ENCODE data around the gene DOCK10. TPM values are rescaled to one million over a fixed set of nuclear protein-coding genes. Genes with fewer than 3 reads are reported as not detected.
A peak's percentile ranks its signal among the peaks of the same experiment; 100 is the strongest.

Gene DOCK10
- total and polyA plus RNA-seq, 10 of the 15 experiments (the other 5 are each of a cell fraction or from before 2014, with no cell fraction given): 16.9 to 120 (median 85.5) TPM

GRCh38 chr2:224895377-224895776, 146.9 kb downstream of the DOCK10 start:
- RAD21 ChIA-PET (ENCODE audit: unreplicated experiment): interaction anchor here (0.6 to 2.6 kb wide), 11 partner anchors 15 to 146 kb away, joined by 3 to 17 read pairs (median 5); no protein-coding TSS in a partner anchor
- Histone ChIP-seq H3K9ac (ENCODE audit: control insufficient read depth, insufficient read depth, low read length) (no peak overlapping the region), H3K4me3 (no peak overlapping the region), H3K9me3 (replicated peaks; ENCODE audit: control insufficient read depth, insufficient read depth, low read length) (no peaks in the 10 kb centered on the region), H3K27me3 (replicated peaks in 1 of 2; ENCODE audit: control insufficient read depth in 2 of 2, insufficient read depth in 2 of 2, low read length in 1 of 2) (no peaks in the 10 kb centered on the region), H3K27ac (ENCODE audit: control insufficient read depth, insufficient read depth) (peak overlapping the region; percentile 88), H3K79me2 (ENCODE audit: control insufficient read depth, insufficient read depth, low read length) (peaks cover 10% of the 10 kb centered on the region), H3K4me2 (ENCODE audit: control insufficient read depth, insufficient read depth) (peak overlapping the region; percentile 85), H4K20me1 (ENCODE audit: control insufficient read depth, insufficient read depth) (no peaks in the 10 kb centered on the region), H2AFZ (ENCODE audit: control insufficient read depth, low read depth, low read length) (no peak overlapping the region), H3K36me3 (ENCODE audit: control insufficient read depth in 2 of 2, insufficient read depth in 2 of 2, low read length in 1 of 2) (peaks cover 3 to 16% of the 10 kb centered on the region in 2 experiments; a peak in 2 of 4 replicates), H3K4me1 (ENCODE audit: control insufficient read depth, insufficient read depth, low read length) (peaks cover 40% of the 10 kb centered on the region)
- no TSS peak for BruUV-seq (replicated peaks)
- WGBS (ENCODE audit: insufficient coverage, insufficient replicate concordance, low lambda C conversion rate, missing lambda C conversion rate): 0% methylated on average over 1 of the region's 1 CpG
- POLR2A ChIA-PET: interaction anchor here (0.6 to 2.0 kb wide), 7 partner anchors 25 to 455 kb away, joined by 3 to 7 read pairs (median 4); no protein-coding TSS in a partner anchor
- ATAC-seq: peak; percentile 42
- intact Hi-C loops (cut with micrococcal nuclease; ENCODE audit: unreplicated experiment): loop anchor here (2.0 kb wide), 2 partner anchors 27 to 107 kb away; no protein-coding TSS in a partner anchor
- in situ Hi-C loops (cut with MboI): no loop called here
- no peak for FAIRE-seq
- CTCF ChIA-PET: interaction anchor here (0.6 to 3.3 kb wide), 9 partner anchors 9 to 98 kb away, joined by 3 to 11 read pairs (median 3); no protein-coding TSS in a partner anchor
- SMC1A ChIA-PET (ENCODE audit: uncharacterized antibody, unreplicated experiment): interaction anchor here (0.6 to 4.4 kb wide), 20 partner anchors 10 to 145 kb away, joined by 3 to 27 read pairs (median 5); no protein-coding TSS in a partner anchor
- no peak for DNase-seq (ENCODE audit: low read depth, low spot score)
- TF ChIP-seq RELA (IDR thresholded peaks at IDR 0.05; ENCODE audit: borderline replicate concordance, partially characterized antibody): peak; percentile 78
- TF ChIP-seq SIX5 (IDR thresholded peaks at IDR 0.05; ENCODE audit: low read depth, low read length, severe bottlenecking): no peak
- TF ChIP-seq, protein P1, sequence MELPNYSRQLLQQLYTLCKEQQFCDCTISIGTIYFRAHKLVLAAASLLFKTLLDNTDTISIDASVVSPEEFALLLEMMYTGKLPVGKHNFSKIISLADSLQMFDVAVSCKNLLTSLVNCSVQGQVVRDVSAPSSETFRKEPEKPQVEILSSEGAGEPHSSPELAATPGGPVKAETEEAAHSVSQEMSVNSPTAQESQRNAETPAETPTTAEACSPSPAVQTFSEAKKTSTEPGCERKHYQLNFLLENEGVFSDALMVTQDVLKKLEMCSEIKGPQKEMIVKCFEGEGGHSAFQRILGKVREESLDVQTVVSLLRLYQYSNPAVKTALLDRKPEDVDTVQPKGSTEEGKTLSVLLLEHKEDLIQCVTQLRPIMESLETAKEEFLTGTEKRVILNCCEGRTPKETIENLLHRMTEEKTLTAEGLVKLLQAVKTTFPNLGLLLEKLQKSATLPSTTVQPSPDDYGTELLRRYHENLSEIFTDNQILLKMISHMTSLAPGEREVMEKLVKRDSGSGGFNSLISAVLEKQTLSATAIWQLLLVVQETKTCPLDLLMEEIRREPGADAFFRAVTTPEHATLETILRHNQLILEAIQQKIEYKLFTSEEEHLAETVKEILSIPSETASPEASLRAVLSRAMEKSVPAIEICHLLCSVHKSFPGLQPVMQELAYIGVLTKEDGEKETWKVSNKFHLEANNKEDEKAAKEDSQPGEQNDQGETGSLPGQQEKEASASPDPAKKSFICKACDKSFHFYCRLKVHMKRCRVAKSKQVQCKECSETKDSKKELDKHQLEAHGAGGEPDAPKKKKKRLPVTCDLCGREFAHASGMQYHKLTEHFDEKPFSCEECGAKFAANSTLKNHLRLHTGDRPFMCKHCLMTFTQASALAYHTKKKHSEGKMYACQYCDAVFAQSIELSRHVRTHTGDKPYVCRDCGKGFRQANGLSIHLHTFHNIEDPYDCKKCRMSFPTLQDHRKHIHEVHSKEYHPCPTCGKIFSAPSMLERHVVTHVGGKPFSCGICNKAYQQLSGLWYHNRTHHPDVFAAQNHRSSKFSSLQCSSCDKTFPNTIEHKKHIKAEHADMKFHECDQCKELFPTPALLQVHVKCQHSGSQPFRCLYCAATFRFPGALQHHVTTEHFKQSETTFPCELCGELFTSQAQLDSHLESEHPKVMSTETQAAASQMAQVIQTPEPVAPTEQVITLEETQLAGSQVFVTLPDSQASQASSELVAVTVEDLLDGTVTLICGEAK (IDR thresholded peaks at IDR 0.05; ENCODE audit: borderline replicate concordance): no peak
- TF ChIP-seq BMI1 (IDR thresholded peaks at IDR 0.05; ENCODE audit: borderline replicate concordance): no peak
- TF ChIP-seq ZNF24 (IDR thresholded peaks at IDR 0.05): no peak
- TF ChIP-seq, protein P2, sequence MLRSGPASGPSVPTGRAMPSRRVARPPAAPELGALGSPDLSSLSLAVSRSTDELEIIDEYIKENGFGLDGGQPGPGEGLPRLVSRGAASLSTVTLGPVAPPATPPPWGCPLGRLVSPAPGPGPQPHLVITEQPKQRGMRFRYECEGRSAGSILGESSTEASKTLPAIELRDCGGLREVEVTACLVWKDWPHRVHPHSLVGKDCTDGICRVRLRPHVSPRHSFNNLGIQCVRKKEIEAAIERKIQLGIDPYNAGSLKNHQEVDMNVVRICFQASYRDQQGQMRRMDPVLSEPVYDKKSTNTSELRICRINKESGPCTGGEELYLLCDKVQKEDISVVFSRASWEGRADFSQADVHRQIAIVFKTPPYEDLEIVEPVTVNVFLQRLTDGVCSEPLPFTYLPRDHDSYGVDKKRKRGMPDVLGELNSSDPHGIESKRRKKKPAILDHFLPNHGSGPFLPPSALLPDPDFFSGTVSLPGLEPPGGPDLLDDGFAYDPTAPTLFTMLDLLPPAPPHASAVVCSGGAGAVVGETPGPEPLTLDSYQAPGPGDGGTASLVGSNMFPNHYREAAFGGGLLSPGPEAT (IDR thresholded peaks at IDR 0.05; ENCODE audit: low read depth): peak; percentile 86
- TF ChIP-seq ZNF217 (IDR thresholded peaks at IDR 0.05): peak; percentile 64
- TF ChIP-seq BHLHE40 (IDR thresholded peaks at IDR 0.05; ENCODE audit: borderline replicate concordance in 1 of 2, low read depth in 2 of 2, low read length in 1 of 2): peak in 1 of 2 experiments; percentile 56; a peak in 1 of 4 replicates
- TF ChIP-seq EGR1 (IDR thresholded peaks at IDR 0.05; ENCODE audit: borderline replicate concordance in 1 of 2, low read depth in 2 of 2, low read length in 2 of 2): no peak
- TF ChIP-seq HDAC2 (IDR thresholded peaks at IDR 0.05): no peak
- TF ChIP-seq SMAD1 (IDR thresholded peaks at IDR 0.05; ENCODE audit: low read depth, partially characterized antibody): no peak
- TF ChIP-seq EP300 (IDR thresholded peaks at IDR 0.05; ENCODE audit: borderline replicate concordance in 1 of 2, control insufficient read depth in 1 of 2, low read depth in 2 of 2, low read length in 2 of 2): peak in 1 of 2 experiments; percentile 35; a peak in 1 of 4 replicates
- no peak for TF ChIP-seq MTA2 (IDR thresholded peaks at IDR 0.05; ENCODE audit: low read depth)
- no peak for TF ChIP-seq ZZZ3 (IDR thresholded peaks at IDR 0.05; ENCODE audit: control insufficient read depth, insufficient read length, low read depth)
- TF ChIP-seq TBL1XR1 (IDR thresholded peaks at IDR 0.05; ENCODE audit: low read depth, low read length): no peak
- no peak for TF ChIP-seq MTA3 (IDR thresholded peaks at IDR 0.05; ENCODE audit: borderline replicate concordance, low read length)
- peak; percentile 14 for TF ChIP-seq MEF2B (IDR thresholded peaks at IDR 0.05; ENCODE audit: partially characterized antibody, poor library complexity, severe bottlenecking)
- peak; percentile 71; the same call in 1 of the 2 replicates for TF ChIP-seq MEF2A (IDR thresholded peaks at IDR 0.05; ENCODE audit: insufficient read depth, low read depth, low read length)
- TF ChIP-seq RUNX3 (IDR thresholded peaks at IDR 0.05; ENCODE audit: low read length): peak; percentile 24; the same call in 1 of the 2 replicates
